K562 (cell line): ENCODE results near the gene HNMT. TPM values are rescaled to one million over a fixed set of nuclear protein-coding genes. Genes with fewer than 3 reads are reported as not detected.

Experiments
- ATAC-seq: fragments of 200-7000 bp; cut with Tn5 transposase; 3 replicates; pipeline ENCODE4 v1.9.1; 2020; ENCODE audit warnings: moderate library complexity
- BruUV-seq: library from RNA; stranded (reverse); fragments of 400-500 nt; replicated peaks from 2 replicates; lab custom pipeline; 2021; lab: Mats Ljungman, UMichigan
- CTCF ChIA-PET: fragments of 300-600 bp; formaldehyde crosslinking; extraction: SDS; loops from one replicate; lab custom pipeline; 2021; ENCODE audit warnings: low intra/inter-chr PET ratio; lab: Yijun Ruan, JAX
- POLR2A ChIA-PET: fragments of 300-600, 350-650 bp; sonication (Branson Sonifier 250); formaldehyde crosslinking; extraction: SDS; loops from one replicate; lab custom pipeline; 2021; ENCODE audit warnings: antibody characterized with exemption, inconsistent platforms; lab: Yijun Ruan, JAX
- DNase-seq, 4 experiments: peaks; one replicate each; pipeline versions ENCODE4 v3.0.0 to v3.0.0-alpha.2; 2011 to 2018; ENCODE audit warnings: low spot score in 3 of 4, mixed read lengths in 3 of 4; ENCODE audit errors: extremely low read depth in 1 of 4
- FAIRE-seq: peaks from 2 replicates; lab custom pipeline; 2011; peaks lifted over from hg19 to GRCh38; lab: Jason Lieb, UNC
- H2AFZ ChIP-seq: 2 replicates; pipeline ENCODE4 v1.6.0; 2011; ENCODE audit warnings: low read depth, low read length, control low read depth, inconsistent platforms
- H3K27ac ChIP-seq: fragments of 200-600 bp; 3 replicates; pipeline ENCODE4 v1.8.0; 2011; ENCODE audit warnings: low read depth, mild to moderate bottlenecking, control low read depth, inconsistent platforms, low read length, moderate library complexity, mixed read lengths; ENCODE audit errors: extremely low read depth
- H3K27me3 ChIP-seq, 2 experiments: fragments of 300-600 bp in 1 of 2; 2 replicates in 1 of 2; 3 replicates in 1 of 2; pipeline versions ENCODE4 v1.6.0 to v1.8.0; 2011; ENCODE audit warnings: inconsistent platforms in 2 of 2, low read length in 2 of 2, mild to moderate bottlenecking in 1 of 2, mixed read lengths in 1 of 2, moderate library complexity in 1 of 2; ENCODE audit not compliant: control insufficient read depth in 2 of 2, insufficient read depth in 2 of 2
- H3K36me3 ChIP-seq: fragments of 300-600 bp; 3 replicates; pipeline ENCODE4 v1.8.0; 2011; ENCODE audit warnings: mild to moderate bottlenecking, low read length, inconsistent platforms; ENCODE audit not compliant: control insufficient read depth, insufficient read depth
- H3K4me1 ChIP-seq, 2 experiments: fragments of 200-600 bp in 1 of 2; replicated peaks in 1 of 2; 2 replicates in 1 of 2; 3 replicates in 1 of 2; pipeline versions ENCODE4 v1.5.1 to v1.8.0; 2011; ENCODE audit warnings: inconsistent platforms in 2 of 2, low read length in 2 of 2, mild to moderate bottlenecking in 1 of 2, mixed read lengths in 1 of 2, moderate library complexity in 1 of 2; ENCODE audit not compliant: control insufficient read depth in 2 of 2, insufficient read depth in 2 of 2
- H3K4me2 ChIP-seq: 2 replicates; pipeline ENCODE4 v1.6.1; 2011; ENCODE audit warnings: low read length, control low read depth, inconsistent platforms, mixed read lengths; ENCODE audit not compliant: insufficient read depth
- H3K4me3 ChIP-seq: fragments of 200-600 bp; sonication (generic), shearing (Covaris generic); 2 replicates; pipeline ENCODE4 v1.5.1; 2016; ENCODE audit warnings: control low read depth, inconsistent platforms
- H3K79me2 ChIP-seq: fragments of 200-600 bp; 3 replicates; pipeline ENCODE4 v1.8.0; 2011; ENCODE audit warnings: low read length, inconsistent platforms; ENCODE audit not compliant: control insufficient read depth, insufficient read depth
- H3K9ac ChIP-seq, 2 experiments: 2 replicates each; pipeline versions ENCODE4 v1.6.0 to v1.6.1; 2011; ENCODE audit warnings: low read depth in 2 of 2, low read length in 2 of 2, control low read depth in 1 of 2, inconsistent platforms in 1 of 2, mild to moderate bottlenecking in 1 of 2, mixed read lengths in 1 of 2; ENCODE audit not compliant: insufficient read depth in 1 of 2
- H3K9me1 ChIP-seq: one replicate; pipeline ENCODE4 v1.6.0; 2011; ENCODE audit warnings: inconsistent platforms, mild to moderate bottlenecking, low read length, moderate library complexity; ENCODE audit not compliant: control insufficient read depth, insufficient read depth
- H3K9me3 ChIP-seq: replicated peaks from 2 replicates; pipeline ENCODE4 v1.5.1; 2011; ENCODE audit warnings: low read depth, low read length, inconsistent platforms; ENCODE audit not compliant: control insufficient read depth, insufficient read depth
- H4K20me1 ChIP-seq: replicated peaks from 2 replicates; pipeline ENCODE4 v1.6.1; 2011; ENCODE audit warnings: low read length, inconsistent platforms, mixed read lengths; ENCODE audit not compliant: control insufficient read depth, insufficient read depth
- BRD9 ChIP-seq: fragments of 450-650 bp; IDR thresholded peaks from 2 replicates; pipeline ENCODE4 v1.6.1; 2018; ENCODE audit warnings: low read depth; ENCODE audit not compliant: partially characterized antibody
- C11orf30 ChIP-seq: fragments of 450-650 bp; IDR thresholded peaks from 2 replicates; pipeline ENCODE4 v1.6.1; 2016; ENCODE audit warnings: low read depth, mild to moderate bottlenecking
- GATAD2A ChIP-seq: fragments of 450-650 bp; IDR thresholded peaks from 2 replicates; pipeline ENCODE4 v1.6.1; 2017
- MEIS2 ChIP-seq: fragments of 450-650 bp; IDR thresholded peaks from 2 replicates; pipeline ENCODE4 v1.6.1; 2014; ENCODE audit warnings: mild to moderate bottlenecking; ENCODE audit not compliant: partially characterized antibody
- SRSF7 ChIP-seq: fragments of 200-400 bp; formaldehyde crosslinking; optimal IDR thresholded peaks from 2 replicates; pipeline ENCODE3; 2017; ENCODE audit warnings: mild to moderate bottlenecking, low read depth, low read length
- WGBS: fragments of 100-300 bp; shearing (Covaris generic); methylation state at CpG from one replicate; pipeline ENCODE4 v1.1.6; 2016; ENCODE audit warnings: low coverage, mixed read lengths; ENCODE audit not compliant: insufficient coverage; ENCODE audit errors: missing lambda C conversion rate; 5-methylcytosine and 5-hydroxymethylcytosine counted together
- in situ Hi-C: fragments of 300-500 bp; cut with MboI; formaldehyde crosslinking; loops from 4 replicates; pipeline ENCODE4 v1.15.0; 2018; ENCODE audit warnings: inconsistent platforms, mixed read lengths
- intact Hi-C: fragments of 100-400 bp; cut with micrococcal nuclease; formaldehyde crosslinking; loops from 2 replicates; pipeline ENCODE4 v1.14.2; 2022
- polyA plus RNA-seq, 8 experiments: library from polyadenylated mRNA; depleted of rRNA in 4 of 8; stranded (reverse) in 5 of 8; unstranded in 3 of 8; fragments of >200 nt; fragmentation: Nextera tagmentation in 2 of 8; fragmentation: Illumina TruSeq in 1 of 8; extraction: Ambion mirVana in 2 of 8; extraction: Trizol in 1 of 8; gene quantifications; 2 replicates each; pipeline versions ENCODE4 v1.2.1 to v1.2.3, GENCODE V29; 2011 to 2014; ENCODE audit warnings: inconsistent platforms in 1 of 8, missing spikeins in 1 of 8
- total RNA-seq, 7 experiments: library from RNA; depleted of rRNA in 6 of 7; stranded (reverse); fragments of >200 nt in 6 of 7; fragmentation: Illumina TruSeq in 2 of 7; extraction: Trizol in 2 of 7; gene quantifications; 2 replicates each; pipeline versions ENCODE4 v1.2.1 to v1.2.3, GENCODE V29; 2011 to 2021; ENCODE audit warnings: low replicate concordance in 1 of 7
- TF ChIP-seq, protein P1 (sequence below): fragments of 250-450 bp; sonication (Bioruptor Pico); IDR thresholded peaks from 2 replicates; pipeline ENCODE4 v1.5.0; 2022; ENCODE audit warnings: mild to moderate bottlenecking
- TF ChIP-seq, protein P2 (sequence below), 2 experiments: IDR thresholded peaks in 1 of 2; conservative IDR thresholded peaks in 1 of 2; 2 replicates each; pipeline ENCODE4 v1.6.1; 2016; ENCODE audit warnings: low read depth in 2 of 2, mild to moderate bottlenecking in 1 of 2, missing compliant biosample characterization in 1 of 2, missing genetic modification characterization in 1 of 2, moderate library complexity in 1 of 2

The HNMT gene
- total and polyA plus RNA-seq, 9 of the 15 experiments (the other 6 are each of a cell fraction or from before 2014, with no cell fraction given), result 3.1 to 10.9 (median 5.3) TPM

DNA sequence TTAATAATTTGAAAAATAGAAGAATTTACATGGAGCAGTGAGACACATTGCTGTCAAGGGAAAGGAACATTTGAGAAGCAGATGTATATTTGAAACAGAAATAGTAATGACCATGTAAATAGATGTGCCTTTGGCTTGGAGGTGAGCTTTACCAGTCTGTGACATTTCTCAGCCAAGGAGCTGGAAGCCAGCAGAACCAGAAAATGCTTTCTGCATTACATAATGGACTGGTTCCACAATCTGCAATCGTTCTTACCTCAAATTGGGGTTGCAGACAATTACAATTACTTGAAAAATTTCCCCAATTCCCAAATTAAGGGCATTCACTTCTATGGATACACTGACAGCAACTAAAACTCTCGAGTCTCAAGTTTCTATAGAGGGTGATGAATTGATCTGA is 59.7 kb downstream of the HNMT start (continued):
- TF ChIP-seq, protein P1, sequence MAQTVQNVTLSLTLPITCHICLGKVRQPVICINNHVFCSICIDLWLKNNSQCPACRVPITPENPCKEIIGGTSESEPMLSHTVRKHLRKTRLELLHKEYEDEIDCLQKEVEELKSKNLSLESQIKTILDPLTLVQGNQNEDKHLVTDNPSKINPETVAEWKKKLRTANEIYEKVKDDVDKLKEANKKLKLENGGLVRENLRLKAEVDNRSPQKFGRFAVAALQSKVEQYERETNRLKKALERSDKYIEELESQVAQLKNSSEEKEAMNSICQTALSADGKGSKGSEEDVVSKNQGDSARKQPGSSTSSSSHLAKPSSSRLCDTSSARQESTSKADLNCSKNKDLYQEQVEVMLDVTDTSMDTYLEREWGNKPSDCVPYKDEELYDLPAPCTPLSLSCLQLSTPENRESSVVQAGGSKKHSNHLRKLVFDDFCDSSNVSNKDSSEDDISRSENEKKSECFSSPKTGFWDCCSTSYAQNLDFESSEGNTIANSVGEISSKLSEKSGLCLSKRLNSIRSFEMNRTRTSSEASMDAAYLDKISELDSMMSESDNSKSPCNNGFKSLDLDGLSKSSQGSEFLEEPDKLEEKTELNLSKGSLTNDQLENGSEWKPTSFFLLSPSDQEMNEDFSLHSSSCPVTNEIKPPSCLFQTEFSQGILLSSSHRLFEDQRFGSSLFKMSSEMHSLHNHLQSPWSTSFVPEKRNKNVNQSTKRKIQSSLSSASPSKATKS, result no peak

DNA sequence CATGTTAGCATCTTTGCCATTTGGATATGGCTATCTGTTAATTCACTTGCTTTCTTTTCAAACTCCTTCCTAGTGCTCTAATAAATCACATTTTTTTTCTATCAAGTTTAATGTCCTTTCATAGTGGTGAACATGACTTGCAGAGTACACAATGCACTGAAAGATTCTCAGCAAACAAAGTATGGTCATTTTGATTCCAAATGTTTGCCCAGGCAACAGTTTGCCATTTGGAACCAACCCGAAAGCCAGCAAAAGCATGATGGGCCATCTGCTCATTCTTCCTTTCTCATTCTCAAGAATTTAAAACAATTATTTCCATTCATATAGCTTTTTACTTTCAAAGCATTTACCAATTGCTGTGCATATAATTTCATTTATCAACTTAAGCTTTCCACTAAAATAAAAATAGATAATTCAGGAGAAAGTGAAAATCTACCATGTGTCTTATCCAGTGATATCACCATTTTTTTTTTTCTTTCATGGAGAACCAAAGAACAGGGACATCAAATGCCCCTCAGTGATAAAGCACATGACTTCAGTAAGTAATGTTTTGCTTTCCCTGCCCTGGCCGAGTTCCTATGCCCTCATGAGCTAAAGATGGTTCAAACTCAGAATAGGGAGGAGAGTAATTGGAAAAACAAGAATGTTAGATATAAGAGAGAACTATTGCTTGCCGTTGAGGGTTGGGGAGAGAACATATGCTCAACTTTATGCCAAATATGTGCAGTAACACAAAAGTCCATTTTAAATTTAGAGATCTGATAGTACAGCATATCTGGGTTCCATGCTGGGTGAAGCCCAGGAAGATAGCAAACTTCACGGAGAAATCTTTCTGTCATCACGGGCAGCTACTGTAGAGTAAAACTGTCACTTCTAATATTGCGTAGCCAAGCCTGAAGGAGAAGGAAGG is 62.1 kb downstream of the HNMT start:
- intact Hi-C loops, result no loop called here
- FAIRE-seq (peak; percentile 35), ATAC-seq (no peak), DNase-seq (no peak)
- Histone ChIP-seq H3K36me3 (no peaks in the 10 kb centered on the region), H3K4me2 (peak overlapping the region; percentile 39), H3K4me3 (no peak overlapping the region), H3K27me3 (no peaks in the 10 kb centered on the region), H3K9me3 (no peaks in the 10 kb centered on the region), H2AFZ (peak overlapping the region; percentile 71), H4K20me1 (no peaks in the 10 kb centered on the region), H3K9ac (no peak overlapping the region; a peak in 1 of 4 replicates), H3K79me2 (no peaks in the 10 kb centered on the region), H3K27ac (no peak overlapping the region), H3K9me1 (no peaks in the 10 kb centered on the region), H3K4me1 (peaks cover 0 to 18% of the 10 kb centered on the region in 2 experiments)
- TF ChIP-seq BRD9, result no peak
- no peak for TF ChIP-seq C11orf30
- TF ChIP-seq GATAD2A, result no peak
- TF ChIP-seq MEIS2, result peak; percentile 42
- TF ChIP-seq SRSF7, result no peak
- TF ChIP-seq, protein P2, sequence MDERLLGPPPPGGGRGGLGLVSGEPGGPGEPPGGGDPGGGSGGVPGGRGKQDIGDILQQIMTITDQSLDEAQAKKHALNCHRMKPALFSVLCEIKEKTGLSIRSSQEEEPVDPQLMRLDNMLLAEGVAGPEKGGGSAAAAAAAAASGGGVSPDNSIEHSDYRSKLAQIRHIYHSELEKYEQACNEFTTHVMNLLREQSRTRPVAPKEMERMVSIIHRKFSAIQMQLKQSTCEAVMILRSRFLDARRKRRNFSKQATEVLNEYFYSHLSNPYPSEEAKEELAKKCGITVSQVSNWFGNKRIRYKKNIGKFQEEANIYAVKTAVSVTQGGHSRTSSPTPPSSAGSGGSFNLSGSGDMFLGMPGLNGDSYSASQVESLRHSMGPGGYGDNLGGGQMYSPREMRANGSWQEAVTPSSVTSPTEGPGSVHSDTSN (CRISPR knock-in tag; IDR thresholded peaks at IDR 0.05; ENCODE audit: low read depth), result no peak
- TF ChIP-seq, protein P2 (tag; conservative IDR thresholded peaks at IDR 0.05; ENCODE audit: low read depth), result 0 out of 2 replicates have a peak, but pooled peaks have one; percentile 14
- WGBS, result 30% methylated on average over 6 of the region's 6 CpGs
- in situ Hi-C loops, result no loop called here
- no TSS peak for BruUV-seq
- POLR2A ChIA-PET, result interaction anchor here (0.7 kb wide), 1 partner anchor 25 kb away, joined by 3 read pairs; no protein-coding TSS in a partner anchor
- CTCF ChIA-PET, result no interaction called here
